Keratinocyte (primary cell): ENCODE measurements around the gene ADPGK. TPM values are rescaled to one million over a fixed set of nuclear protein-coding genes. Genes with fewer than 3 reads are reported as not detected.

Experiments
- DNase-seq: peaks from one replicate; pipeline ENCODE4 v3.0.0-alpha.2; 2011; ENCODE audit warnings: low read depth, missing footprints, low spot score
- FAIRE-seq: peaks from 2 replicates; lab custom pipeline; 2011; peaks lifted over from hg19 to GRCh38; lab: Jason Lieb, UNC
- H2AFZ ChIP-seq: 2 replicates; pipeline ENCODE4 v1.6.0; 2012; ENCODE audit warnings: low read length, control low read depth, inconsistent platforms; ENCODE audit not compliant: control insufficient read depth
- H3K27ac ChIP-seq: 2 replicates; pipeline ENCODE4 v1.5.1; 2011; ENCODE audit warnings: low read length; ENCODE audit not compliant: control insufficient read depth, insufficient read depth
- H3K27me3 ChIP-seq: 3 replicates; pipeline ENCODE4 v1.6.0; 2011; ENCODE audit warnings: low read length; ENCODE audit not compliant: control insufficient read depth, insufficient read depth; ENCODE audit errors: extremely low read depth
- H3K36me3 ChIP-seq, 2 experiments: 2 replicates in 1 of 2; 3 replicates in 1 of 2; pipeline ENCODE4 v1.5.1; 2011; ENCODE audit warnings: low read length in 2 of 2, mild to moderate bottlenecking in 1 of 2; ENCODE audit not compliant: control insufficient read depth in 2 of 2, insufficient read depth in 2 of 2; ENCODE audit errors: extremely low read depth in 1 of 2
- H3K4me1 ChIP-seq: 3 replicates; pipeline ENCODE4 v1.5.1; 2011; ENCODE audit warnings: low read length; ENCODE audit not compliant: control insufficient read depth, insufficient read depth; ENCODE audit errors: extremely low read depth
- H3K4me2 ChIP-seq: 3 replicates; pipeline ENCODE4 v1.6.0; 2011; ENCODE audit warnings: low read depth, low read length; ENCODE audit not compliant: control insufficient read depth, insufficient read depth; ENCODE audit errors: extremely low read depth
- H3K4me3 ChIP-seq, 3 experiments: fragments of 200-600 bp in 1 of 3; sonication (generic) in 1 of 3; 2 replicates in 2 of 3; 3 replicates in 1 of 3; pipeline ENCODE4 v1.5.1; 2011 to 2016; ENCODE audit warnings: low read length in 3 of 3, mild to moderate bottlenecking in 3 of 3, control low read depth in 2 of 3, inconsistent platforms in 1 of 3, low read depth in 1 of 3, mixed read lengths in 1 of 3, mixed run types in 1 of 3, moderate library complexity in 1 of 3; ENCODE audit not compliant: control insufficient read depth in 2 of 3, insufficient read depth in 2 of 3; ENCODE audit errors: extremely low read depth in 1 of 3
- H3K79me2 ChIP-seq: 2 replicates; pipeline ENCODE4 v1.6.0; 2012; ENCODE audit warnings: low read length; ENCODE audit not compliant: control insufficient read depth, insufficient read depth
- H3K9ac ChIP-seq: 3 replicates; pipeline ENCODE4 v1.6.0; 2011; ENCODE audit warnings: low read length; ENCODE audit not compliant: control insufficient read depth, insufficient read depth; ENCODE audit errors: extremely low read depth
- H3K9me1 ChIP-seq: 3 replicates; pipeline ENCODE4 v1.6.0; 2011; ENCODE audit warnings: low read length; ENCODE audit not compliant: control insufficient read depth, insufficient read depth; ENCODE audit errors: extremely low read depth
- H3K9me3 ChIP-seq: 2 replicates; pipeline ENCODE4 v1.5.1; 2012; ENCODE audit warnings: low read depth, low read length; ENCODE audit not compliant: control insufficient read depth
- H4K20me1 ChIP-seq: 3 replicates; pipeline ENCODE4 v1.6.0; 2011; ENCODE audit warnings: low read length; ENCODE audit not compliant: control insufficient read depth, insufficient read depth; ENCODE audit errors: extremely low read depth
- EZH2 ChIP-seq: IDR thresholded peaks from one replicate; pipeline ENCODE4 v1.6.1; 2012; ENCODE audit warnings: inconsistent platforms, mild to moderate bottlenecking, low read length, moderate library complexity
- dilution Hi-C: fragments of 300-500 bp; cut with MboI; formaldehyde crosslinking; loops from one replicate; pipeline ENCODE4 v1.7.0; 2020; ENCODE audit warnings: low sequenced_read_pairs; ENCODE audit not compliant: extremely low pct_ligation_motif_present
- polyA plus RNA-seq, 5 experiments: library from polyadenylated mRNA; depleted of rRNA in 3 of 5; stranded (reverse) in 3 of 5; stranded (forward) in 1 of 5; unstranded in 1 of 5; fragments of >200 nt; gene quantifications; 1 replicate in 1 of 5; 2 replicates in 3 of 5; 3 replicates in 1 of 5; pipeline versions ENCODE4 v1.2.1 to v1.2.3, GENCODE V29; 2011 to 2012; ENCODE audit warnings: missing spikeins in 2 of 5, low read depth in 1 of 5, low replicate concordance in 1 of 5
- TF ChIP-seq, protein P1 (sequence below), 3 experiments: IDR thresholded peaks in 1 of 3; conservative IDR thresholded peaks in 1 of 3; optimal IDR thresholded peaks in 1 of 3; 2 replicates in 2 of 3; 3 replicates in 1 of 3; pipeline versions ENCODE3 to v1.5.1; 2011; ENCODE audit warnings: low read length in 3 of 3, mild to moderate bottlenecking in 3 of 3, moderate library complexity in 2 of 3, control low read depth in 1 of 3, inconsistent platforms in 1 of 3; ENCODE audit not compliant: insufficient read depth in 2 of 3; ENCODE audit errors: extremely low read depth in 1 of 3

Gene ADPGK
- polyA plus RNA-seq, 1 donor (not counting 4 experiments of a cell fraction or from before 2014, with no cell fraction given), result 62.3 TPM

DNA sequence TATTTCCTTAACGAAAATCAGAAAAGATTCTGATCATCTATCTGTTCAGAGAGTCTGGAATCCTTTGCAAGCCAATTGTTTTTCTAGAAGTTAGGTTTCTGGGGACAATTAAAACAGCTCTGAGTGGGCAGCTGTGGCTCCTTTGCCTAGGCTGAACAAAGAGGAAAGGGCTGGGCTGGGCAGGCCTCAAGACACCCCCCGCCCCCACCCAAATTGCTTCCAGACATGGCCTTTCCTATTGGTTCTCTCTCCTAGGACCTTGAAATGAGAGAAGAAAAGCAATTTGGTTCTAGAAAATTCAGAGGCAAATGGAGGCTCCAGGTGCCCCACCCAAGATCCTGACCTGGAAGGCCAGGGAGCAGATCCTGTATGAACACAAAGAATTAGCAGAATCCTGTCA lies 2.3 kb upstream of the ADPGK start:
- Histone ChIP-seq H3K4me1 (peaks cover 11% of the 10 kb centered on the region), H3K4me2 (no peak overlapping the region), H3K9ac (no peak overlapping the region), H3K4me3 (no peak overlapping the region), H3K36me3 (no peaks in the 10 kb centered on the region), H4K20me1 (no peaks in the 10 kb centered on the region), H3K9me3 (no peaks in the 10 kb centered on the region), H3K79me2 (peaks cover 26% of the 10 kb centered on the region), H3K27me3 (no peaks in the 10 kb centered on the region), H3K9me1 (no peaks in the 10 kb centered on the region), H2AFZ (no peak overlapping the region), H3K27ac (no peak overlapping the region)
- FAIRE-seq, result no peak
- DNase-seq, result no peak
- TF ChIP-seq, protein P1, sequence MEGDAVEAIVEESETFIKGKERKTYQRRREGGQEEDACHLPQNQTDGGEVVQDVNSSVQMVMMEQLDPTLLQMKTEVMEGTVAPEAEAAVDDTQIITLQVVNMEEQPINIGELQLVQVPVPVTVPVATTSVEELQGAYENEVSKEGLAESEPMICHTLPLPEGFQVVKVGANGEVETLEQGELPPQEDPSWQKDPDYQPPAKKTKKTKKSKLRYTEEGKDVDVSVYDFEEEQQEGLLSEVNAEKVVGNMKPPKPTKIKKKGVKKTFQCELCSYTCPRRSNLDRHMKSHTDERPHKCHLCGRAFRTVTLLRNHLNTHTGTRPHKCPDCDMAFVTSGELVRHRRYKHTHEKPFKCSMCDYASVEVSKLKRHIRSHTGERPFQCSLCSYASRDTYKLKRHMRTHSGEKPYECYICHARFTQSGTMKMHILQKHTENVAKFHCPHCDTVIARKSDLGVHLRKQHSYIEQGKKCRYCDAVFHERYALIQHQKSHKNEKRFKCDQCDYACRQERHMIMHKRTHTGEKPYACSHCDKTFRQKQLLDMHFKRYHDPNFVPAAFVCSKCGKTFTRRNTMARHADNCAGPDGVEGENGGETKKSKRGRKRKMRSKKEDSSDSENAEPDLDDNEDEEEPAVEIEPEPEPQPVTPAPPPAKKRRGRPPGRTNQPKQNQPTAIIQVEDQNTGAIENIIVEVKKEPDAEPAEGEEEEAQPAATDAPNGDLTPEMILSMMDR (optimal IDR thresholded peaks at IDR 0.05 in 1 of 3, IDR thresholded peaks at IDR 0.05 in 1 of 3, conservative IDR thresholded peaks at IDR 0.05 in 1 of 3; ENCODE audit: extremely low read depth in 1 of 3, insufficient read depth in 2 of 3, low read length in 3 of 3), result no peak
- TF ChIP-seq EZH2, result no peak
- dilution Hi-C loops, result no loop called here

DNA sequence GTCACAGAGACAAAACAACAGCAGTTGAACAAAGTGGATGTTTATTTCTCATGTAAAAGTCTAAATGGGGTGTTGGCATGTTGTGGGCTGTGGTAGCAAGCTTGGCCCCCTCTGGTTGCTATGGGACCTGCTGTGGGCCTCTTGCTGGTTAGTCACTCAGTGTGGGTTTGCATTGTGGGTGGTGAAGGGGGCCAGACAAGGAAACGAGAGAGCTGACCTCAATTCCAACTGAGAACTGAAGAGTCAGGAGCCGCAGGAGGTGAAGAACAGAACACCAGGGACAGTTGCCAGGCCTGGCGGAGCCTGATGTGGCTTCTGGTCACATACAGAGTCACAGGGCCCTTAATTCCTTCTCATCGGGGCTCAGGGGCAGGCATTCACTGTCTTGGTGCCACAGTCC lies 1.9 kb upstream of the ADPGK start:
- H3K4me2 ChIP-seq, result no peak overlapping the region
- H3K27ac ChIP-seq, result no peak overlapping the region
- H3K4me3 ChIP-seq, result no peak overlapping the region

More for the DNA sequence above, 1.9 kb upstream of the ADPGK start:
- H3K27me3 ChIP-seq, result no peaks in the 10 kb centered on the region
- H3K36me3 ChIP-seq, result no peaks in the 10 kb centered on the region
- TF ChIP-seq, protein P1 (optimal IDR thresholded peaks at IDR 0.05 in 1 of 3, IDR thresholded peaks at IDR 0.05 in 1 of 3, conservative IDR thresholded peaks at IDR 0.05 in 1 of 3; ENCODE audit: extremely low read depth in 1 of 3, insufficient read depth in 2 of 3, low read length in 3 of 3), result no peak
- TF ChIP-seq EZH2, result no peak
- H3K79me2 ChIP-seq, result peaks cover 30% of the 10 kb centered on the region
- FAIRE-seq (no peak), DNase-seq (no peak)
- H4K20me1 ChIP-seq, result no peaks in the 10 kb centered on the region
- dilution Hi-C loops, result no loop called here
- H3K9ac ChIP-seq, result no peak overlapping the region
- no peak overlapping the region for H2AFZ ChIP-seq
- no peaks in the 10 kb centered on the region for H3K9me1 ChIP-seq
- no peaks in the 10 kb centered on the region for H3K9me3 ChIP-seq
- H3K4me1 ChIP-seq, result peaks cover 11% of the 10 kb centered on the region
